ENCODE measurements around the gene FBXW7.

FBXW7 gene

GRCh38 chr4:152464030-152464823 is 71.7 kb downstream of the FBXW7 start:
- DNase-seq: no peak

- no peak for DNase-seq
These were observed 72.3 kb downstream of the FBXW7 start for GRCh38 chr4:152463562-152463961.

- DNase-seq: no peak
These were observed 73.2 kb downstream of the FBXW7 start for GRCh38 chr4:152462695-152463094.

GRCh38 chr4:152462047-152462446 is 73.8 kb downstream of the FBXW7 start:
- no peak for DNase-seq

GRCh38 chr4:152460488-152460887 is 75.4 kb downstream of the FBXW7 start:
- peak in 1 of 2 experiments; percentile 5 for DNase-seq

GRCh38 chr4:152459326-152459725 is 76.6 kb downstream of the FBXW7 start:
- DNase-seq: no peak

GRCh38 chr4:152458801-152459302 is 77.0 kb downstream of the FBXW7 start:
- no peak for DNase-seq

GRCh38 chr4:152456609-152457008 is 79.3 kb downstream of the FBXW7 start:
- no peak for DNase-seq

GRCh38 chr4:152455311-152455710 is 80.6 kb downstream of the FBXW7 start:
- no peak for DNase-seq

- peak; percentile 2 to 26 for DNase-seq
These were observed 81.4 kb downstream of the FBXW7 start for GRCh38 chr4:152454398-152455011.

GRCh38 chr4:152451496-152451895 is 84.4 kb downstream of the FBXW7 start:
- no peak for DNase-seq

- no peak for DNase-seq
These were observed 87.0 kb downstream of the FBXW7 start for GRCh38 chr4:152448854-152449253.

GRCh38 chr4:152448038-152448707 is 87.7 kb downstream of the FBXW7 start:
- DNase-seq: no peak

GRCh38 chr4:152443859-152444258 is 92.0 kb downstream of the FBXW7 start:
- DNase-seq: no peak

- no peak for DNase-seq
These were observed 98.3 kb downstream of the FBXW7 start for GRCh38 chr4:152437561-152437960.

GRCh38 chr4:152436384-152436783 is 99.5 kb downstream of the FBXW7 start:
- DNase-seq: no peak

GRCh38 chr4:152434011-152434410 is 101.9 kb downstream of the FBXW7 start:
- no peak for DNase-seq

- no peak for DNase-seq
These were observed 104.1 kb downstream of the FBXW7 start for GRCh38 chr4:152431784-152432183.

- no peak for DNase-seq
These were observed 104.6 kb downstream of the FBXW7 start for GRCh38 chr4:152431291-152431690.

GRCh38 chr4:152430507-152430906 is 105.4 kb downstream of the FBXW7 start:
- DNase-seq: no peak

GRCh38 chr4:152427981-152428380 is 107.9 kb downstream of the FBXW7 start:
- DNase-seq: no peak

GRCh38 chr4:152424977-152425376 is 110.9 kb downstream of the FBXW7 start:
- no peak for DNase-seq

GRCh38 chr4:152424396-152424795 is 111.5 kb downstream of the FBXW7 start:
- DNase-seq: no peak

GRCh38 chr4:152422817-152423320 is 113.0 kb downstream of the FBXW7 start:
- DNase-seq: no peak

Data from SW 1271 (cell line).